KMS-11 (cell line): ENCODE results near the gene CHERP.
A peak's percentile ranks its signal among the peaks of the same experiment; 100 is the strongest.

Source experiments
- H2AFZ ChIP-seq: fragments of 200-600 bp; sonication (generic); 2 replicates; pipeline ENCODE4 v1.6.1; 2016; ENCODE audit warnings: antibody characterized with exemption, mixed run types, low read depth
- H3K27ac ChIP-seq: fragments of 200-600 bp; sonication (generic); 2 replicates; pipeline ENCODE4 v1.6.1; 2016; ENCODE audit warnings: mild to moderate bottlenecking, mixed run types
- H3K27me3 ChIP-seq: fragments of 200-600 bp; sonication (generic); 2 replicates; pipeline ENCODE4 v1.6.1; 2017; ENCODE audit warnings: mild to moderate bottlenecking, low read depth, mixed run types, moderate library complexity; ENCODE audit not compliant: insufficient read depth
- H3K36me3 ChIP-seq: fragments of 200-600 bp; sonication (generic); 2 replicates; pipeline ENCODE4 v1.6.1; 2017; ENCODE audit warnings: mild to moderate bottlenecking, mixed run types; ENCODE audit not compliant: insufficient read depth
- H3K4me1 ChIP-seq: fragments of 200-600 bp; sonication (generic); 2 replicates; pipeline ENCODE4 v1.6.1; 2016; ENCODE audit warnings: mild to moderate bottlenecking, low read depth, mixed run types; ENCODE audit not compliant: poor library complexity, severe bottlenecking
- H3K4me2 ChIP-seq: fragments of 200-600 bp; sonication (generic); 2 replicates; pipeline ENCODE4 v1.7.0; 2016; ENCODE audit warnings: mild to moderate bottlenecking, mixed run types
- H3K4me3 ChIP-seq: fragments of 200-600 bp; sonication (generic); IDR thresholded peaks from 2 replicates; pipeline ENCODE4 v1.6.1; 2017; ENCODE audit warnings: low read depth, low read length, mixed read lengths; ENCODE audit not compliant: insufficient read depth
- H3K79me2 ChIP-seq: fragments of 200-600 bp; sonication (generic); 2 replicates; pipeline ENCODE4 v1.6.1; 2016; ENCODE audit warnings: low read depth, mixed run types; ENCODE audit not compliant: insufficient read depth
- H3K9ac ChIP-seq: fragments of 200-600 bp; sonication (generic); 2 replicates; pipeline ENCODE4 v1.6.1; 2016; ENCODE audit warnings: mild to moderate bottlenecking, mixed run types
- H4K20me1 ChIP-seq: fragments of 200-600 bp; sonication (generic); 2 replicates; pipeline ENCODE4 v1.6.1; 2016; ENCODE audit warnings: mild to moderate bottlenecking, mixed run types; ENCODE audit not compliant: insufficient read depth
- TF ChIP-seq, protein P1 (sequence below): fragments of 200-600 bp; sonication (generic); conservative IDR thresholded peaks from 2 replicates; pipeline ENCODE4 v1.6.1; 2017; ENCODE audit warnings: low read depth, mild to moderate bottlenecking, antibody characterized with exemption, low read length, moderate library complexity, mixed read lengths

CHERP gene

DNA sequence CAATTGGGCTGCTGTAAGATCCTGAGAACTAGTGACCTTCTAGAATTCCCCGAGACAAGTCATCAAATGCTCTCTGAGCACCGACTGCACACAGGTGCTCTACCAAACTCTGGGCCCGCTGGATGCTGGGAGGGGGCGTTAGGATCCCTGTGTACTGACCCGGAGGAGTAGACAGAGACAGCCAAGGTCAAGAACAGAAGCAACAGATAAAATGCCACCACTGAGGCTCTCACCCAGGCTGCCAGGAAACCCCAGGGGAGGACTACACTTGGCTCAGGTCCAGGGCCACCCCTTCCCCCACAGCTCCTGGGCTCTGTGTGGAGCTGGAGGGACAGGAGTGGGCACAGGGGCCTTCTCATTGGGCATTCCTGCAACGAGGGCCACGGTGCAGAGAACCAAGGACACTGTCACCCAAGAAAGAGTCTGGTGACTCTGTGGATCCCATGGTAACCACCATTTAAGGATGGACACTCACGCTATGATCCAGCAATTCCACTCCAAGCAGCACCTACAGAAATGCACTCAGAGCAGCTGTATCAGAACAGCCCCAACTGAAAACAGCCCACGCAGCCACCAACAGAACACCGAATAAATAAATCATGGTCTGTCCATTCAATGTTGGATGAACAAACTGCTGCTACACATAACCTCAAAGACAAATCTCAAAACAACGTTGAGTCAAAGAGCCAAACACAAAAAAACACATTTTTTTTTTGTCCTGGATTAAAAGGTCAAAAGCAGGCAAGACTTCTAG, 46.8 kb upstream of the CHERP start:
- TF ChIP-seq, protein P1, sequence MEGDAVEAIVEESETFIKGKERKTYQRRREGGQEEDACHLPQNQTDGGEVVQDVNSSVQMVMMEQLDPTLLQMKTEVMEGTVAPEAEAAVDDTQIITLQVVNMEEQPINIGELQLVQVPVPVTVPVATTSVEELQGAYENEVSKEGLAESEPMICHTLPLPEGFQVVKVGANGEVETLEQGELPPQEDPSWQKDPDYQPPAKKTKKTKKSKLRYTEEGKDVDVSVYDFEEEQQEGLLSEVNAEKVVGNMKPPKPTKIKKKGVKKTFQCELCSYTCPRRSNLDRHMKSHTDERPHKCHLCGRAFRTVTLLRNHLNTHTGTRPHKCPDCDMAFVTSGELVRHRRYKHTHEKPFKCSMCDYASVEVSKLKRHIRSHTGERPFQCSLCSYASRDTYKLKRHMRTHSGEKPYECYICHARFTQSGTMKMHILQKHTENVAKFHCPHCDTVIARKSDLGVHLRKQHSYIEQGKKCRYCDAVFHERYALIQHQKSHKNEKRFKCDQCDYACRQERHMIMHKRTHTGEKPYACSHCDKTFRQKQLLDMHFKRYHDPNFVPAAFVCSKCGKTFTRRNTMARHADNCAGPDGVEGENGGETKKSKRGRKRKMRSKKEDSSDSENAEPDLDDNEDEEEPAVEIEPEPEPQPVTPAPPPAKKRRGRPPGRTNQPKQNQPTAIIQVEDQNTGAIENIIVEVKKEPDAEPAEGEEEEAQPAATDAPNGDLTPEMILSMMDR, result no peak
- peaks cover 58% of the 10 kb centered on the region for H3K4me1 ChIP-seq
- H3K4me2 ChIP-seq, result peak overlapping the region; percentile 95
- H3K27ac ChIP-seq, result peak overlapping the region; percentile 95
- H3K27me3 ChIP-seq, result no peaks in the 10 kb centered on the region
- H2AFZ ChIP-seq, result no peak overlapping the region
- peaks cover 99% of the 10 kb centered on the region for H3K79me2 ChIP-seq
- H4K20me1 ChIP-seq, result no peaks in the 10 kb centered on the region
- no peak overlapping the region for H3K4me3 ChIP-seq
- peak overlapping the region; percentile 94 for H3K9ac ChIP-seq
- no peaks in the 10 kb centered on the region for H3K36me3 ChIP-seq

DNA sequence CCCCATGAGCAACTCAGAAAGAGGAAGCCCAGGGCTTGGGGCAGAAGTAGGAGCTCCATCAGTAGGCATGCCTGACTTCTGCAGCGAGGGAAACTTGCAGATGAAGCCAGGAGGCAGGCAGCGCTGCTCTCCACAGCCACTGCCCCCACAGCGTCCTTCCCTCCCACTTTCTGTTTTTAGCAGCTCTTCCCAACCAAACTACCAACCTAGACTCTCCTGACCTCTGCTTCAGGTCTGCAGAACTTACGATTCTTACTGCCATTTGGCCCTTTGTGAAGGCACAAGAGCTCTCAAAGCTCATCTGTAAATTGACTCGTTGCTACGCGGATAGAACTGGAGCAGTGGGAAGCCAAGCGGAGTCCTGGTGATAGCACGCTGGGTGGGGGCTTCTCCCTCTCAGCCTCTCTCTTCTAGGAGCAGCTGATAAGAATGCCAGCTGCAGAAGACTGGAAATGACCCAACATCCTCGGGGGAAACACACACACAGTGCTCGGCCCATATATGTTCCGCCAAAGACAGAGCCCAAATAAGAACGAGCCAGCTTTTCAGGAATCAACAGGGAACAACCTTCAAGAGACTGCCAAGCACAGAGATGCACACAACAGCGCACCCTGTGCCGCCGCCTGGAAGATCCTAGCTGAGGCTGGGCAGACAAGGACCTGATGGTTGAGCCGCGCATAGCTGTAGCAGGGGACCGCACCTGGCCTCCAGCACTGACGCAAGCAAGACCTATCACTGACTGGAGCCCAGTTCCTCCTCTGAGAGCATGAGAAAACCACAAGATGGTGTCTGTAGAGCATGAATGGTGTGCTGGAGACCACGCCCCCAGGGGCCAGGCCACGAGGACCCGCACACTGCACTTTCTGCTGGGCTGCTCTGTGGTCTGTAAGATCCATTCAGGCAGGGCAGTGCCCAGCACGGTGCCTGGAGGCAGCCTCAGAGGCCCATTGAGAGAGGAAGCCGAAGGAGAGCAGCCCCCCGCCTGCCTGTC, 45.9 kb upstream of the CHERP start:
- Histone ChIP-seq H3K27ac (peak overlapping the region; percentile 95), H2AFZ (no peak overlapping the region), H3K4me3 (peak overlapping the region; percentile 25), H3K4me2 (peak overlapping the region; percentile 95), H3K79me2 (peaks cover 99% of the 10 kb centered on the region), H3K36me3 (no peaks in the 10 kb centered on the region), H3K9ac (peak overlapping the region; percentile 94), H3K4me1 (peaks cover 58% of the 10 kb centered on the region), H4K20me1 (no peaks in the 10 kb centered on the region), H3K27me3 (no peaks in the 10 kb centered on the region)
- TF ChIP-seq, protein P1, result no peak; the same call in 1 of the 2 replicates

DNA sequence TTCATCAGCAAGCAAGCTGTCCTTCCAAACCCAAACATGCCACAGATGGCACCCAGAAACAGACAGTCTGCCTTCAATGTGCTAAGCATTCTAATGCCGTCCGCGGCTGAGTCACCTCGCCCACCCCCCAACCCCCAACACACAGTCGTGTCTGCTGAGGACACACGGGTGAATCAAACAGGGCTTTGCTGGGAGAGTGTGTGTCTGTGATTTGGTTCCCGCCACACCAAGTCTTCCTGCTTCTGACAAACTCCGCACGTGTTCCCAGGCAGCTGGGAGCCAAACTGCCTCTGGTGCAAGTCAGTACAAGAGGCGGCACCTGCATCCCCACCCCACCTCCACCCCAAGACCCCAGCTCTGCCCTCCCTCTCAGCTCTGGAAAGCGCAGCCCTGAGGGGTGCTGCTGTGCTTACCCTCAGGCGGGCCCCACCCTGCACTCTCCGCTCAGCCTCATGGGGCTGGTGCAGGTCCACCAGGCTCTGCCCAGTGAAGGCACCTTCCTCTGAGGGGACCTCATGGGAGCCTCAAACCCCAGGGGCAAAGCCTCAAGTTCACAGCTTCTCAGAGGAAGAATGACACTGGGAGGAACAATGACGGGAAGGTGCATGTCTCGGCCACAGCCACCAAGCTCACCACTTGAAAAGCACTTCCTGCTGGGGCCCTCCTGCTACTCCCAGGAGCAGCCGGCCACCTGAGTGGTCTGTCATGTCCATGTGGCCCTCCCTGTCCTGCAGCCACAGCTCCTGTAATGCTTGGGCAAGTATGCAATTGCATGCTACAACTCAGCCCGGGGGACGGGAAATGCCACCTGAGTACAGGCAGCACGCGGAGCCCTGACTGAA, 45.0 kb upstream of the CHERP start:
- Histone ChIP-seq H3K27ac (peak overlapping the region; percentile 95), H2AFZ (no peak overlapping the region), H3K4me1 (peaks cover 57% of the 10 kb centered on the region), H4K20me1 (no peaks in the 10 kb centered on the region), H3K9ac (peak overlapping the region; percentile 94), H3K27me3 (no peaks in the 10 kb centered on the region), H3K79me2 (peaks cover 99% of the 10 kb centered on the region), H3K4me3 (peak overlapping the region; percentile 25), H3K36me3 (no peaks in the 10 kb centered on the region), H3K4me2 (peak overlapping the region; percentile 95)
- TF ChIP-seq, protein P1, result no peak

DNA sequence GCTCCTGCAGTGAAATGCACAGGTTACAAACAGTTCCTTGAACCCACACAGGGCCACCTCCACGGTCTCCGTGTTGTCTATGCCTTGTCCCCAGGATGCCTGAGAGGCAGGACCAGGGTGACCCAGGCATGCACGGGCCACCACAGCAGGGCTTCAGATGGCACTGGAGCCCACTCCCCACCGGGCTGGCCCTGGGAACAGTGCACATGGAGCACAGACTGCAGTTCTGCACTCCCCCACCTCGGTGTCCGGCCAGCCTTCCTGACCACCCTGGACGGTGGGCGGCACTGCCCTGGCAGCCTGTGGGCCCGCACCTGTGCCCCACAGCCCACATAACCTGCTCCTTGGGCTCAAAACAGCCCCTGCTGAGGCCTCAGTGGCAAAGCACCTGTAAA, 44.2 kb upstream of the CHERP start:
- Histone ChIP-seq H3K4me3 (no peak overlapping the region), H4K20me1 (no peaks in the 10 kb centered on the region), H3K4me1 (peaks cover 49% of the 10 kb centered on the region), H2AFZ (no peak overlapping the region), H3K4me2 (peak overlapping the region; percentile 95), H3K36me3 (no peaks in the 10 kb centered on the region), H3K27me3 (no peaks in the 10 kb centered on the region), H3K9ac (peak overlapping the region; percentile 94), H3K27ac (peak overlapping the region; percentile 95), H3K79me2 (peaks cover 99% of the 10 kb centered on the region)
- TF ChIP-seq, protein P1, result 0 out of 2 replicates have a peak, but pooled peaks have one; percentile 12
